COLO668 (cell line): ENCODE measurements around the gene MEIS2.

Experiments
- DNase-seq: peaks from one replicate; lab custom pipeline; 2025; ENCODE audit not compliant: unreplicated experiment; lab: John Stamatoyannopoulos, UW

Gene MEIS2

DNA sequence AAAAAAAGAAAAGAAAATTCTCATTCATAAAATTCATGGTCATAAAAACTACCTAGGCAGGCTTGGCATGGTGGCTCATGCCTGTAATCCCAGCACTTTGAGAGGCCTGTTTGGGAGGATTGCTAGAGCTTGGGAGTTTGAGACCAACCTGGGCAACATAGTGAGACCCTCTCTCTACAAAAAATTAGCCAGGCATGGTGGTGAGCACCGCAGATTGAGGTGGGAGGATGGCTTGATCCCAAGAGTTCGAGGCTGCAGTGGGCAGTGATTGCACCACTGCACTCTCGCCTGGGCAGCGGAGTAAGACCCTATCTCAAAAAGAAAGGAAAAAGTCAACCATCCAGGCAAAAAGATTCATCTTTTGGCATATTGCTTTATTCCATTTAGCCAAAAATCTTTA lies 58.5 kb downstream of the MEIS2 start:
- no peak for DNase-seq

DNA sequence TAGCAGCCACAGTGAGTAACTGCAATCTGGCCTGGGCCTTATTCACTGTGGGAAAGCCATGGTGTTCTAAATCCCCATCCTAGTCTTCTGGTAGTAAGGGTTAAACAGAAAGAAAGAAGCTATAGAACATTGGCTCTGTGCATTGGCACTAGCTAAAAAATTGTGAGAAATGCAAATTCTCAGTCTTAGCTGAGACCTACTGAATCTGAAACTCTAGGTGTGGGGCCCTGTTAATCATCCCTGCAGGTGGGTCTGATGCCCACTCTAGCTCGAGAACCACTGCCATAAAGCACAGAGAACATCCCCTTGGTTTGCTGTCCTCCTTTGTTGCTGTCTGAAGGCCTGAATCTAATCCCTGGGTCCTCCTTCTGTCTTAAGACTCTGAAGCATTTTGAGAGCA lies 59.3 kb downstream of the MEIS2 start:
- DNase-seq = no peak

- DNase-seq = no peak
These were observed 60.1 kb downstream of the MEIS2 start for GRCh38 chr15:37040072-37040742.

DNA sequence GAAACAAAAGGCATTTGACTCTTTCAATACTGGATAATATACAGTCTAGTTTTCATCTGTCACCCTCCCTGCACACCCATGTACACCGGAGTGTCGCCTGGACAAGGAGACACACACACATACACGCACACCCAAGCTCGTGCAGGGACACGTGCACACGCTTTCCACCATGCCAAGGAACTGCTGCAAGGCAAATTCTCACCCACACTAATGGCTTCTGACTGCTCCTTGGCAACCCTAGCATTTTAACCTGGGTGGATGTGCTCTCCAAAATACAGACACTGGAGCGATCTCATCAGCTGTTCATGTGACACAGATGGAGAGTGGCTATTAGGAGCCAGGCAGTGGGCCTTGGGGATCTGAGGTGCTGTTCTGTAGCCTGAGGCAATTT lies 61.6 kb downstream of the MEIS2 start:
- peak; percentile 63 for DNase-seq

- peak; percentile 54 for DNase-seq
These were observed 62.3 kb downstream of the MEIS2 start for GRCh38 chr15:37037850-37038715.

DNA sequence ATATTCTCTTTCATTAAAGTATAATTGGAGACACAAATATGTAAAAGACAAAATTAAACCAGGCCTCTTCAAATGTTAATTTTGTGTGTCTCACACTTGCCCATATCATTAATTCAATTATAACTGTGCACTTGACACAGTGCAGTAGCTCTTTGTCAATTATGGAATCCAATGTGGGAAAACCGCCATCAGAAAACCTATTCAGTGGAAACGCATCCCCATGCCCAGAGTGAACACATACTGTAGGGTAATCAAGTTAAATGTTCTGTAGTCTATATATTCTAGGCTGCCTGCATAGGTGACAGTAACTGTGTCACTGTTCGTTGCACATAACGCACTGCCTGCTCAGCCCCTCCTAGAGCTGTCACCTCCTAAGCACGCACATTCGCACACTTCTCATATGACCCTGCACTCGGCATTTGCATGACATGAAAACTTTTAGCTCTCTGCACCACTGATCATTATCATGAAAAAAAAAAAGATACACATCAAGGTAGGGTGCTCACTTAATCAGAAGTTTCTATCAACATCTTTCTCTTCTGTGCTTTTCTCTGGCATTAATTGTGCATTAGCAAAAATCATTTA lies 63.2 kb downstream of the MEIS2 start:
- no peak for DNase-seq

GRCh38 chr15:37034835-37035748 lies 65.3 kb downstream of the MEIS2 start:
- DNase-seq = peak; percentile 61

- DNase-seq = no peak
These were observed 66.0 kb downstream of the MEIS2 start for GRCh38 chr15:37034392-37034791.

GRCh38 chr15:37032091-37032775 lies 68.1 kb downstream of the MEIS2 start:
- no peak for DNase-seq

- no peak for DNase-seq
These were observed 69.2 kb downstream of the MEIS2 start for GRCh38 chr15:37031198-37031597.

DNA sequence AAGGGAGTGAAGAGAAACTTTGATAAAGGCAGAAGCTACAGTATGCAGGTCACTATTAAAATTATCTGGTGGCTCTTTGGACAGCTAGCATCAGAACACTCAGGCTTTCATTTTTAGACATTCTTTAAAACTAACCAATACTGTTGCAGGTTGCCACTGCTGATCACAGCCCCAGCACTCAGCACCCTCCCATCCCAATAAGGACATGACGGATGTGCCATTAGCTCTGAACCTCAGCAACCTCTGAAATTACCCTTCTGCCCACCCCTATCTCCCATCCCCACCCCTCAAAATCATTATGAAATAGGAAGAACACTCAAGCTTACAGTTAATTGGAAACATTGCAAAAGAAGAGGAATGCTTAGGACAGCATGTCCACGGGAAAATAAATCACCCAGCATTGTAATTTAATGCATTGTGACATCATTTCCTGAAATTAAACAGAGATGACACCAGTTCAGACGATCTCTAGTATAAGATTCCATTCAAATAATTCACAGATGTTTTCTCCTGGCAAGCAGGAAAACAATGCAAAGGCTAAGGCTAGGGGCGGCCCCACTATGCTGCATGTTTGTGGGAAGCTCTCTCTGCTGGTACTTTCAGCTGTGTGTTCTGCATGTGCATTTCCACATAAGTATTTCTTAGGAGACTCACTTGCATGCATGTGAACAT lies 71.6 kb downstream of the MEIS2 start:
- DNase-seq = no peak

GRCh38 chr15:37020852-37021251 lies 79.5 kb downstream of the MEIS2 start:
- DNase-seq = no peak

DNA sequence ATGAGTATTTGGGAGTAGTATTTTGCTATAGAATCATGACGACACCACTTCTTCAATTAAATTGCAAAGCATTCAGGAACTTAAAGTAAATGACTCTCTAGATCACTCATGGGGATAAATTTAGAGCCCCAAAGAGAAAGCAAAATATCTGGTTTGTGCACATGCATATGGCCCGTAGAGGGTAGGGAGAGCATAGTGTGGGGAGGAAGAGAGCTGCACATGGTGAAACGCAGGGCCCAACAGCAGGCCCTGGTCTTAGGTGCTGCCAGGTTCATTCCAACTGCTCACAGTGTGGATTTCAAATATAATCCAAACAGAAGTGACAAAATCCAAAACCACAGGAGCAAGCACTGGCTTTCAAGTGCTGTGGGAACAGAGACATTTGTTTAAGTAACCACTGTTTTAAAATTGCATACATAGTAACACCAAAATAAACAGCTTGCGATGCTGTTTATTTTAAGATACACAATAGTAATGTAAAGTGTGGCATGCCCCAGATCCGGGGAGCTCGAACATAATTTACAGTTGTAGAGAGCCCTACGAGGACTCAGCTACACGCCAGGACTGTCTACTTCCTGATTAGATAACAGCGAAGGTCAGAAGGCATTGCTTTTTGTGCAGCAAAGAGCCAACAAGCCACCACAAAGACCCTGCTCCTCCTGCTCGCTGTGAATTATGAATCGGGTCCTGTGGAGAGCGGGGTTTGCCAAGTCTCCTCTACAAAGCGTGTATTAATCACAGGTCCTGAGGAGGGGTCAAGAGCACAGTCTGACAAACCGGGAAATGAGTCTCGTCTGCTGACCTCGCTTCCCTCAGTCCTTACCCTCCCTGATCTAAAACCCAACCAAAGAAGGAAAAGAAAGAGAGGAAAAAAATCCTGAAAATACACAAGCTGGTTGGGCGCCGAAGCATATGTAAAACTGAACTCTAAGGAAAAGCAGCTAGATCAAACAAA lies 80.6 kb downstream of the MEIS2 start:
- peak; percentile 76 for DNase-seq

DNA sequence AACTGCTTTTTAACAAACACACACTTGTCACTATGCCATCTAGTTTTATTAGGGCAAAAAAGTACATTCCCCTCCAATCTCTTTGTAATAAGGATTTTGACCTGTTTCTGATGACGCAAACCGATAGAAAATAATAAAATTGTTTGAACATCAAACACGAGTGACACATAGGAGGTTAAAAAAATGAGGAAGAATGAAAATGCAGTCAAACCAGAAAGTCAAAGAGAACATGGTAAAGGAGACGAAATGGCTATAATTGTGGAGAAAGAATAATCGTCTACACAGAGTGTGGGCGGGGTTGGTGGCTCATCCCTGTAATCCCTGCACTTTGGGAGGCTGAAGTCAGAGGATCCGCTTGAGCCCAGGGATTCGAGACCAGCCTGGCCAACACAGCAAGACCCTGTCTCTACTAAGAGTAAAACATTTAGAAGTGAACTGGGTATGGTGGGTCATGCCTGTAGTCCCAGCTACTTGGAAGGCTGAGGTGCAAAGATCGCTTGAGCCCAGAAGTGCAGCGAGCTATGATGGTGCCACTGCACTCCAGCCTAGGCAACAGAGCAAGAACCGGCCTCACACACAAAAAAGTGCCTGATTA lies 83.2 kb downstream of the MEIS2 start:
- DNase-seq = no peak

DNA sequence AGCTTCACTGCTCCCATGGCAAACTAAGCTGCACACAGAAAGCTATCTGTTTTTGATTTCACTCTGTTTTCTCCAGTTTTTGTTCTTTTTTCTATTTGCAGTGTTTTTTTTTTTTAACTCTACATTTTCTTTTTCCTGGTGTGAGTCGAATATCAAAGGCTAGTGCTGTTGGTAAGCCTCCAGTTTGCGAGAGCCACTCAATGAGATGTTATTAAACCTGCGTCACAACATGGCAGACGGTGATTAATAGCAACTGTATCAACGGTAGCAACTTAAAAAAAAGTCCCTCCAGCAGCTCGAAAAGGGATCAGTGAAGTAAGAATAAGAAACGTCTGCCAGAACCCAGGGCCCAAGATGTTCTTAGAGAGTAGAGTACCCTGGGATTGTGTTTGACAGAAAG lies 84.1 kb downstream of the MEIS2 start:
- DNase-seq = no peak

GRCh38 chr15:37015451-37015850 lies 84.9 kb downstream of the MEIS2 start:
- no peak for DNase-seq

DNA sequence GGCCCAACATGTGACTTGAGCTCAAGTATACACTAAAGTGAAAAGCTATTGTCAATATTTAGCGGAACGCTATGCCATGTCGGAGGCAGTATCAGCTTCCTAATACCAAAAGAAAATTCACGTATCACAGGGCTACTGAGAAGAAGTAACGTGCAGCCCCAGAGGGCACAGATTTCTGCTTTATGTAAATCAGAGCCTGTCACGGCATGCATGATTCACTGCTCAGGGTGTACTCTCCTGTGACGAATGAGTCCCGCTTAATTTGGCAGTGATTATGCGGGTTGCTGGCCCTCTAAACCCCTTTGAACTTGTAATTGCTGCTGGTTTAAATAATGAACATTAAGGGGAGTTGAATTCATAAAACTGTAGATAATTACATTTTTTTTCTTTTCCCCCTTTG lies 85.3 kb downstream of the MEIS2 start:
- DNase-seq = no peak

DNA sequence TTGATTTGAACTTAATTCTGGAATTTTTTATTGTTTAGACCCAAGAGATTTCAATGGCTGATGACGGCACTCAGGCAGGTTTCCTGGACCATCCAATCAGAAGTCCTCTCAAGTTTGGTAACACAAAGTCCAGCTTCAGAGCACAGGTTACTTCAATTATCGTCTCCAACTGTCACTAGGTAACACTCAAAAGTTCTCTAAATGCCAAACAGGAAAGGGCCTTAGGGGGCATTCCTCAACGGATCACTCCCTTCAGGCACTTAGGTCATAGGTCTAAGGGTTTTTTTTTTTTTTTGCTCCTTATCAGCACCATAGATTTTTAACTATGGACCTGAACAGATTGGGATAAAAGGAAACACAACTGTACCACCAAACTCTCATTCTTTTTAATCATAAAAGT lies 85.8 kb downstream of the MEIS2 start:
- no peak for DNase-seq
